Left ventricle myocardium superior (tissue), 1 donor: ENCODE measurements around the gene TBX4. TPM values are rescaled to one million over a fixed set of nuclear protein-coding genes. Genes with fewer than 3 reads are reported as not detected.
A peak's percentile ranks its signal among the peaks of the same experiment; 100 is the strongest.

Source experiments
- ATAC-seq: fragments of 200-7000 bp; cut with Tn5 transposase; one replicate; pipeline ENCODE4 v1.9.1; 2020; ENCODE audit warnings: mild to moderate bottlenecking, moderate library complexity
- DNase-seq: peaks from one replicate; pipeline ENCODE4 v3.0.0-alpha.2; 2020
- intact Hi-C: fragments of 100-400 bp; cut with micrococcal nuclease; formaldehyde crosslinking; loops from one replicate; pipeline ENCODE4 v1.11.0; 2022
- total RNA-seq: library from RNA; stranded (reverse); fragmentation: NEBNext Ultra II Directional; extraction: Animal tissue kit (Norgen Biotek cat#: 25700); gene quantifications from one replicate; pipeline ENCODE4 v1.2.1, GENCODE V29; 2021
- donor health status: DM: no; HTN: yes; CAD: no; lungs with severe emphysema.

Gene TBX4
- total RNA-seq, 1 donor from 2014 or later = not detected

DNA sequence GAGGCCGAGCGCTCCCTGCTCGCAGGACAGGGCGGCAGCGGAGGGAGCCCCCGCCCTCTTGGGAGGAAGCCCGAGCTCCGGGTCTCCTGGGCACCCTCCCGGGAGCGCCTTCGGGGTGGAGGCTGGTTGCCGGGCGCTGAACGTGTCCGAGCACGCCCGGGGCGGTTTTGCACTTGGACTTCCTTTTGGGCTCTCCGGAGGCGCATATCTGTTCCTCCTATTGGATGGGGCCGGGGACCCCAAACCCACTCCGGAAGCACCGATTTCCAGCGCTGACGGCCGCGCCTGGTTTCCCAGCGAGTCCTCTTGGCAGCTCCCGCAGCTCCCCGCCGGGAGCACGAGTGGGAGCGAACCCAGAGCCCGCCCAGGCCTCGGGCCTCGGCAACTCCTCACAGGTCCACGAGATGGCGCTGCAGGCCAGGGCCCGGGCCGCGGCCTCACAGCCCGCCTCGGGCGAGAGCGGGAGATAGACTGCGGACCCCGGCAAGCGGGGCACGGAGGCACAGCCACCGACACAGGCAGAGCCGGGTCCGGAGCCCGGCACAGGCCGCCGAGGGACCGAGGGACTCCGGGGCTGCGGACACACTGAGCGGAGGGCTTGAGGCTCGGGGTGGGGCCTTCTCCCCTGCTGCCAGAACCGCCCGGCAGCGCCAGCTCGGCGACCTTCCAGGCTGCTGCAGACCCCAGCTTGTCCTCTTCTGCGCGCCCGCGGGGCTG is 39.9 kb upstream of the TBX4 start:
- intact Hi-C loops = no loop called here
- DNase-seq = peak; percentile 91
- peak; percentile 79 for ATAC-seq

DNA sequence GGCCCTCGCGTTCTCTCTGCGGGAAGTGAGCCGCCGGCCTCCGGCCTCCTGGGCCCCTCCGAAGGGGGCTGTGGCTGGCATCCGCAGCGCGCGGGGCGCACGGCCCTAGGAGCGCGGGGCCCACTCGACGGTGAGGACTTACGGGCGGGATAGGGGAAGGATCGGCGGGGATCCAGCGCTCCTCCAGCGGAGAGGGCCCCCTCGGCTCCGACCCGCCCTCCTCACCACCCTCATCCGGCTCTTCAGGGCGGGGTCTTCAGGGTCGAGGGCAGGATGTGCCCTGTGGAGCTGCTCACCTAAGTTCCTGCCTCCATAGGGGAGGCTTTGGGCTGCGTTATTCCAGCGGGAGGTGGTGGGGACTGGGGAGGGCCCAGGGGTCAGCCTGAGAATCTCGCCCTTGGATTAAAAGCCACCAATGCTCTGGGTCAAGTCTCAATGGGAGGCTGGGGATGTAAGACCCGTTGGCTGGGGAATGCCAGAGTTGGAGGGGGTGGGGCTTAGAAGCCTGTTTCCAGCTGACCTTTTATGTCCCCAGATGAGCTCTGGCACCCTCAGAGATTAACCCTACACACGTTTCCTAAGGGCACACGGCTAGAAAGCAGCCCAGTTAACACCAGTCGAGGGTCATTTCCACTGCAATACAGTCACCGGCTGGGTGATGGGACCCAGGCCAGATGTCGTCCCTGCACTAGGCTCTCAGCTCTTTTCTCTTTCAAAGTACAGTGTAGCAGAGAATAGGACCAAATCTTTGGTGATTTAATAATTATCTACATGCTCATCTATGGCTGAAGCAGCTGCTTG is 39.2 kb upstream of the TBX4 start:
- ATAC-seq (peak; percentile 1), DNase-seq (no peak)
- intact Hi-C loops = no loop called here

DNA sequence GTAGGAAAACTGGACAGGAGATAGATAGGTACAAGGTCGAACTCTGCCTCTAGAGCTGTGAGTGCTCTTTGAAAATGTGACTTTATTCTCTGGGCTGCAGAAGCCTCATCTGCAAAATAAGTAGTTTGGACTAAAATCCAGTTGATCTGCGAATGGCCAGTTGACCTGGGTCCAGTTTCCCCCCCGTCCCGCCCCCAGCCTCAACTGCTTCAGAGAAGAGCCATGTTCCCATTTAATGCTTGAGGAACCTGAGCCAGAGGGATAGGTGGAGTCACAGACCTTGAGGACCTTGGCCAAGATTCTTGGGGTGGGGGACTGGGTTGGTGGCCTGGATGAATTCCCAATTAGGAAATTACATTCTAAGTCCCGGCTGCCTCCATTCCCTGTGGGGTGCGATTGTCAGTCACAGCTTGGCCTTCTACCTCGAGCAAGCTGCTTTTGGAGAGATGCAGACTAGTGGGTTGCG is 38.5 kb upstream of the TBX4 start:
- DNase-seq (no peak), ATAC-seq (no peak)
- intact Hi-C loops = no loop called here

DNA sequence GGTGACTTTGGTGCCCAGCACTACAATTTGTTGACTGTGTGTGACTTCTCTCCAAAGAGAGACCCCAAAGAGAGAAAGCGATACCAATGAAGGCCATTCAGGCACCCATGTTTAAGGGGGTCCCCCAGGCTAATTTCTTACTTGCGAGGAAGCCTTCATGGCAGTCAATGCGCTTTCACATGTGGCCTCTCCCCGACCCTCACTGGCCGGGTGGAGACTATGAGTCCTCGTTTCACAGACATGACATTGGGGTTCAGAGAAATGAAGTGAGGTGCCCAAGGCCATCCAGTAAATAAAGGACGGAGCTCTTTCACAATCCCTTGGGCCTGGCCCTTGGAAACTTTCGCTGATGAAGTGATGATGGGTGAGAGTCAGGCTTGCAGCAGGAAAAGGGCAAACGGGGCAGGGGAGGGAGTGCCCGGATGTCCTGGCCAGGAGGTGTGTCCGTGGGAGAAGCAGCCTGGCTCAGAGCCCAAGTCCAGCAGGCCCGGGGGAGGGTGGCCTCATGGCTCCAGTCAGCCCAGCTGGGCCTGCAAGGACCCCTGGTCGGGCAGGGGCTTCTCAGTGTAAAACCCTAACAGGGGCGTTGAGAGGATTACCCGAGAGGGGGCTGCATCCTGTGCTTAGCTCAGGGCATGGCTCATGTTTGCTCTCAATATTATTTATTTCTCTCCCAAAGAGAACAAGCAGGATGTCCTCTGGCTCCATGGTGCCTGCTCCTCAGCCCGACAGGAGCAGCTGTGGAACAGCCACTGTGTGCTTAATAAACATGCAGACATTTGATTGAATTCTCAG is 37.9 kb upstream of the TBX4 start:
- DNase-seq (peak; percentile 52), ATAC-seq (no peak)
- intact Hi-C loops = no loop called here

DNA sequence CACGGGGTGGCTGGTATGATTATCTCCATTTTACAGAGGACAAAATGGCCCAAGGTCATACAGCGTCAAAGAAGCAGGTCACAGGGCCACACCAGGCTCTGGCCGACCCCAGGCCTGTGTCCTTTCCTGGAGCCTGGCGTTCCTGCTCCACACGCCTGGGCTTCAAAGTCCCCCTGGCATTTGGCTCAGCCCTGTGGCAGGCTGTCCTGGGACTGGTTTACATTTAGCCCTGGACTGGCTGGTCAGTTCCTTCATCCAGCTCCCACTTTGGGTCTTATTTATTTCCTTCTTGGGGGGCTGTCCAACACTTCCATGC is 37.3 kb upstream of the TBX4 start:
- intact Hi-C loops = loop anchor here (5.0 kb wide), 1 partner anchor 132 kb away; no protein-coding TSS in a partner anchor
- no peak for ATAC-seq
- DNase-seq = no peak

DNA sequence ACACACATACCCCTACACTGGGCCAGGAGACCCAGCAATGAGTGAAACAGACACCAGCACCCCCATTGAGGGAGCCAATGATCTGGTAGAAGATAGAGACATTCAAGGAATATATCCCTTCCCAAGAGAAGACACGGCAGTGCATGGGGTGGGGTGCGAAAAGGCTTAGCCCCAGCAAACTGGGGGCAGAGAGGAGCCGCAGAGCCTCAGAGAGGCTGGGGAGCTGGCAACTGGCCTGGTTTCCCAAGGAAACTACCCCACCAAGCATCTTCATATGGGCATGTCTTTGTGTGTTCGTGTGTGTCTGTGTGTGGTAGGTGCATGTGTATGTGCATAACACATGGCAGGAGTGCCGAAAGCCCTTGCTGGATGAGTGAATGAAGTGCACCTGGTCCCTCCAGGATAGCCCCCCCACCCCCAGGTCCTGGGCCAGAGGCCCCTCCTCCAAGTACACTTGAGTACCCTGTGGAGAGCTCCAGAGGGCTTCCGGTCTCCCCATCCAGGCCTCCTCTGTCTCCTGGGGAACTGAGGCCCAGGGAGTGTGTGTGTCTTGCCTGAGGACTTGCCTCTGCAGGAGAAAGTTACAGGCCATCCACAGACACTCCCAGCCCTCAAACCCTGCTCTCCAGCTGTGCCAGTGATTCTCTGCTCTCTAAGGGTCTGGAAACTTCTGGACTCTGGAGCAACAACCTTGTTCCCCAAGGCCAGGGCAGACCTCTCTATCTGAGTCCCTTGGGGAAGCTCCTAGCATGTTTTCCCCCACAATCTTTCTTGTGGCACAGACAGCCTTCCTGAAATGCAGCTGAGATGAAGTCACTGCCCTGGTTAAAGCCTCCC is 36.6 kb upstream of the TBX4 start:
- intact Hi-C loops = loop anchor here (5.0 kb wide), 1 partner anchor 132 kb away; no protein-coding TSS in a partner anchor
- no peak for ATAC-seq
- DNase-seq = no peak

DNA sequence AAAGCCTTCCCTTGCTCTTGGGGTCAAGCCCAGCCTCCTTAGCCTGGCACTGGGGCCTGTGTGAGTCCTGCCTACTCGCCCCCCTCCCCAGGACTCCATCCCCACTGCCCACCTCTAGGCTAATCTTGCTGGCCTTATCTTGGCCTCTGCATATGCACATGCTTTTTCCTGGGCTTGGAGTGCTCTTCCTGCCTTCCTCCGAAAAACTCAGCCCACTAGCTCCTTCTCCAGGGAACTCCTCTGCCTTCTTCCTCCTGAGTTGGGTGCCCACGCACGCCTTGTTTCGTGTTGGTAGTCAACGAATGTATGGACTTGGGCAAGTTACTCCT is 36.0 kb upstream of the TBX4 start:
- DNase-seq (no peak), ATAC-seq (no peak)
- intact Hi-C loops = loop anchor here (5.0 kb wide), 1 partner anchor 131 kb away; no protein-coding TSS in a partner anchor

DNA sequence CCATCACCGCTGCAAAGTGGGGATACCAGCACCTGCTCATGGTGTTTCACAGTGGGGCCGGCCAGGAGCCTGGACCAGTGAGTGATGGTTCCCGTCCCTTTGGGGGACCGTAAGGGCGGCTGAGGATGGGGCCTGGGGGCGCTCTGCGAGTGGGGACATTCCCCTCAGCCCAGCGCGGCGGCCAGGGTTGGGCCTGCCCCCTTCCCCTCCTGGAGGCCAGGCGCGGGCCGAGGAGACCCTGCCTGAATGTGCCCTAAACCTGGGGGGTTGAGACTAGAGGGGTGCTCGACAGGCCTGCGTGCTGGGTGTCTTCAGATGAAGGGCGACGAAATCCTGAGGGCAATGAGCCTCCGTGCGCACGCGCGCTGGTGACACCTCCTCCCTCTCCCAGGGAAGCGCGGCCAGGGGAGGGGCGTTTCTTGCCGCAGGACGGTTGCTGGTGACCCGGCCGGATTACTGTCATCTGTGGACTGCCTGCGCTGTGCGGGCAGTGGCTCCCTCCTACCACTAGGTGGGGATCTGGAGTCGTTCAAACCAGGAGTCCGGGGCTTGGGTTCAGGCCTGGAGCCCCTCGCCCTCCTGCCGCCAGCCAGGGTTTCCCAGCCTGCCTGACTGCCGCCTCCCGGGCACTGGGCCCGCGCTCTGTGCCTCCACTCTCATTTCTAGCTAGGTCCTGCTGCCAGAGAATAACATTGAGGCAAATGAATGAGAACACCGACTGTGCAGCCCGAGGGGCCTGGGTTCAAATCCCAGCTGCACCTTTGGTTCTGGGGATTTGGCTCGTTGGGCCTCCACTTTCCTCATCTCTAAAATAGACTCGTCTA is 35.5 kb upstream of the TBX4 start:
- intact Hi-C loops = loop anchor here (5.0 kb wide), 1 partner anchor 131 kb away; no protein-coding TSS in a partner anchor
- ATAC-seq = peak; percentile 79
- DNase-seq = peak; percentile 94

DNA sequence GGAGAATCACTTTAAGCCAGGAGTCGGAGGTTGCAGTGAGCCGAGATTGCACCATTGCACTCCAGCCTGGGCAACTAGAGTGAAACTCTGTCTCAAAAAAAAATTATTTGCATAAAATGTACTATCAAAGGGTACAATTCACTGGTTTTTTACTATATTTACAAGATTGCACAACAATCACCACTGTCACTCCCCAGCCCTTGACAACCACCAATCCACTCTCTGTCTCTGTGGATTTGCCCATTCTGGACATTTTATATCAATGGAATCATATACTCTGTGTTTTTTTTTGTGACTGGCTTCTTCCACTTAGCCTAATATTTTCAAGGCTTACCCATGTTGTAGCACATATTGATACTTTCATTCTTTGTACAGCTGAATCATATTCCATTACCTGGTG is 33.8 kb upstream of the TBX4 start:
- DNase-seq (no peak), ATAC-seq (no peak)
- intact Hi-C loops = loop anchor here (5.0 kb wide), 1 partner anchor 129 kb away; no protein-coding TSS in a partner anchor

DNA sequence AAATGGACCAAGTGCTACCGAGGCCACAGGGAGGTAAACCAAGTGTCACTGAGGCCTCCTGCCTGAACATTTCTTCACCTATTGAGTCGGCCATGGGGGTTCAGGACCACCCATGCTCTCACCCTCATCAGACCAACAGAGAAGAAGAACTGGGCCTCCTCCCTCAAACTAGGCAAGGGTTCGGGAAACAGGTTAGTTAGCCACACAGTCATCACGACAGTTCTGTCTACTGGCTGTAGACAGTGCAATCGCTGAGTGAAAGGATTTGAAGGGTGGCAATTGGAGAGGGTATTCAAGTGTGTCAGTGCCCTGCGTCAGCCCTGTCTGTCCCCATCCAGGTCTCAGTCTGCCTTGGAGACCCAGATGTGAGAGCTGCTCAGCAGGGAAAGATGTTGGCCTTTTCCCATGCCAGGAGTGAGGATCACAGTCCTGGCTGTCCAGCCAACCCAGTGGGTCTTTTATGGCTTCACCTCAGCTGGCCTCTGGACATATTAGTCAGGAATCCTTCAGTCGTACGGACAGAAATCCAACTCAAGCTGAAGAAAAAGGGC is 32.7 kb upstream of the TBX4 start:
- ATAC-seq (no peak), DNase-seq (no peak)
- intact Hi-C loops = loop anchor here (5.0 kb wide), 1 partner anchor 128 kb away; no protein-coding TSS in a partner anchor

DNA sequence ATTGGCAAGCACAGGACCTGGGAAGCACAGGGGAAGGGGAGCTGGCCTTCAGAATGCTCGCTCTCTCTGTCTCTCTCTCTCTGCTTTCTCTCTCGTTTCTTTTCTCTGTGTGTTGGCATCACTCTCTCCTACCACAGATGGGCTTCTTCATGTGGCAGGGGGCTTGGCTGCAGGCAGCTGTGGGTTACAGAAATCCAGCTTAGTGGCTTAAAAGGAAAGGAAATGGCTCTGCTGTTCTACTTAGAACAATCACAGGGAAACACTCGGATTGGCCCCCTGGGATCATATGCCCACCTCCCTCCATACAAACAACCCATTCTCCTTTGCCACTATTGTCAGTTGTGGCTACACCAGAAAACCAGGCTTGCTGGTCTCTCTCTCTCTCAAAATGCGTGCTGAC is 32.2 kb upstream of the TBX4 start:
- intact Hi-C loops = no loop called here
- ATAC-seq (no peak), DNase-seq (no peak)

DNA sequence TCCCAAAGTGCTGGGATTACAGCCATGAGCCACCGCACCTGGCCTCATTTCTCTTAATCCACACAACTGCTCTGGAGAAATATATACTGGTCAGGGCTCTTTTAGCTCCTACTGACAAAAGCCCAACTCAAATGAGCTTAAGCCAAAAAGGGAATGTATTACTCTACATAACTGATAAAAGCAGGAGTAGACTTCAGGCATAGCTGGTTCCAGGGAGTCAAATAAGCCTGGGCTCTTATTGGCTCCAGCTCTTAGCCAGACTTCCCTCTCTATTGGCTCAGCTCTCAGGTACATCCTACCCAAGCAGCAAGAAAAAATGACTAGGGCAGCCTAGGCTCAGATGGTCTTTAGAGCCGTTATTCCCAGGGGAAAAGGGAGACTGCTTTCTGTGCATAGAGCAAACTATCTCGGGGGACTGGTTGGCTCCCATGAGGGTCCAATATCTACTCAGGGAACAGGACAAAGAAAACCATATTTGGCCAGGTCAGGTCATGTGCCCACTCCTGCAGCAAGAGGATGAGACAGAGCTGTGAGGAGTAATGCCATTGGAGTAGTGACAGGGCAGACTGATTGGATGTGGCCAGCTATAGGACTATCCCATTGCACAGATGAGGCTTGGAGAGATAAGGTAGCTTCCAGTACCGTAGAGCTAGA is 31.4 kb upstream of the TBX4 start:
- ATAC-seq = no peak
- intact Hi-C loops = no loop called here
- DNase-seq = no peak

DNA sequence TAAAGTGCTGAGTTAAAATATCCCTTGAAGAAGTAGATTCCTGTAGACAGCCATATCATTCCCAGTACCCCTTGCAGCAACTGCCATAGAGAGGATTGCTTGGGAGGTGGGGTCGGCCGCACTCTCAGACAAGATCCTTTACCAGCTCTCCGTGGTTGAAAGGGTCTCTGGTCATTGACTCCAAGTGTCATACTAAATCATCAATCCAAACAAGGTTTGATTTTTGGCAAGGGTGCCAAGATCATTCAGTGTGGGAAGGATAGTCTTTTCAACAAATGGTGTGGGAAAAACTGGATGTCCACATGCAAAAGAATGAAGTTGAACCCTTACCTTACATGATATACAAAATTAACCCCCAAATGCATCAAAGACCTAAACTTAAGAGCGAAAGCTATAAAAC is 30.8 kb upstream of the TBX4 start:
- ATAC-seq = no peak
- intact Hi-C loops = no loop called here
- no peak for DNase-seq

DNA sequence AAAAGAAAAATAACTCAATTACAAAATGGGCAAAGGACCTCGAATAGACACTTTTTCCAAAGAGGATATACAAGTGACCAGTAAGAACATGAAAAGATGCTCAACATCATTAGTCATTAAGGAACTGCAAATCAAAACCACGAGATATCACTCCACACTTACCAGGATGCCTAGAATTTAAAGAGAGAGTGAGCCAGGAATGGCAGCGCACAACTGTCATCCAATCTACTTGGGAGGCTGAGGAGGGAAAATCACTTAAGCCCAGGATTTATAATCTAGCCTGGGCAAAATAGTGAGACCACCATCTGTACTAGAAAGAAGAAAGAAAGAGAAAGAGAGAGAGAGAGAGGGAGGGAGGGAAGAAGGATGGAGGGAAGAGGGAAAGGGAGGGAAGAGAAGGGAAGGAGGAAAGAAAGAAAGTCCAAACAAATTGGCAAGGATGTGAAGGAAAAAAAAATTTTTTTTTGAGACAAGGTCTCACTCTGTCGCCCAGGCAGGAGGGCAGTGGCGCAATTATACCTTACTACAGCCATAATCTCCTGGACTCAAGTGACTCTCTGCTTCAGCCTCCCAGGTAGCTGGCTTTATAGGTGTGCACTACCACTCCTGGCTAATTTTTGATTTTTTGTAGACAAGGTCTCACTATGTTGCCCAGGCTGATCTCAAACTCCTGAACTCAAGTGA is 30.0 kb upstream of the TBX4 start:
- DNase-seq (no peak), ATAC-seq (no peak)
- intact Hi-C loops = no loop called here

DNA sequence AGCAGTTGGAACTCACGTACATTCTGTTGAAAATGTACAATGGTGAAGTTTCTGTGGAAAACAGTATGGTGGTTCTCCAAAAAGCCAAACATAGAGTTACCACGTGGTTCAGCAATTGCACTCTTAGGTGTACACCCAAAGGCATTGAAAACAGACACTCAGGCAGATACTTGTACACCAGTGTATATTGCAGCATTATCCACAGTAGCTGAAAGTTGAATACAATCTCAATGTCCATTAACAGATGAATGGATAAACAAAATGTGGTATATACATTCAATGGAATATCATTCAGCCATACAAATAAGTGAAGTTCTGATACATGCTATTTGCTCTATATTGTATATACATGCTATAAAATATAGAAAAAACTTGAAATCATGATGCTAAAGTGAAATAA is 29.4 kb upstream of the TBX4 start:
- intact Hi-C loops = no loop called here
- ATAC-seq (no peak), DNase-seq (no peak)

DNA sequence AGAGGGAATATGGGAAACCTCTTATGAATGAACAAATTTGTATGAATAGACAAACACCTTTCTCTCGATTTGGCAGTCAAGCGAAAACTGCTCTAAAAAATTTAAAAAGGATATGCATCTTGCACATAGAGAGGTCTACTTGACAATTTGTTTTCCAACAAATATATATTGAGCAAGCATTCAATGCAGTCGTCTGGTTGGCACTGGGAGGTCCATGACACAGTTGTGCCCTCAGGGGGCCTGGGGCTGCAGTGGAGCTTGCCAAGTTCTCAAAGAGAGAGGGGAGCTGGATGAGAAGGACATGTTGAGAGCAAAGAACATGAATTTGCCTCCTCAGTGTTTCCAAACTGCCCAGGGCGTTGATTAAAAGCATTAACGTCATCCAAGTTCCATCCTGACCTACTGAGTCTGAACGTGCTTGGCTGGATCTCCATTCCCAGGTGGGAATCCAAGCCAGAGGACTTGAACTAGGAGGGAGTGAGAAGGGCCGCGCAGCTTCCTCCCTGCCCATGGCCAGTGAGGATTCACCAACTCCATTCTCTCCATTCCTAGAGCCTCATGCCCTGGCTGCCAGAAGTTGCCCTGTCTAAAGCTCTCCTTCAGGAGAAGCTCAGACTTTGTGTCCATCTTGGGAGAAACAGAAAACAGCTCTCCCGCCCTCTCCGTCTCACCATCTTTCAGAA is 28.1 kb upstream of the TBX4 start:
- intact Hi-C loops = no loop called here
- DNase-seq = no peak
- no peak for ATAC-seq
